HEK293 (cell line): Measurements from ENCODE around the gene CDT1.

Experiments used
- GLIS1 ChIP-seq: fragments of 450-650 bp; formaldehyde crosslinking; IDR thresholded peaks from 2 replicates; pipeline ENCODE4 v1.5.1; 2016; ENCODE audit warnings: missing biosample characterization, missing genetic modification characterization
- INSM2 ChIP-seq: fragments of 450-650 bp; formaldehyde crosslinking; IDR thresholded peaks from 2 replicates; pipeline ENCODE4 v1.5.1; 2016; ENCODE audit warnings: missing biosample characterization, missing genetic modification characterization
- KLF10 ChIP-seq: fragments of 450-650 bp; IDR thresholded peaks from 2 replicates; pipeline ENCODE4 v1.5.1; 2018; ENCODE audit warnings: missing biosample characterization, mild to moderate bottlenecking, missing genetic modification characterization
- MYNN ChIP-seq: fragments of 450-650 bp; formaldehyde crosslinking; IDR thresholded peaks from 2 replicates; pipeline ENCODE4 v1.5.1; 2016; ENCODE audit warnings: missing biosample characterization, missing genetic modification characterization, borderline replicate concordance
- OSR2 ChIP-seq: fragments of 450-650 bp; formaldehyde crosslinking; IDR thresholded peaks from 2 replicates; pipeline ENCODE4 v1.5.1; 2016; ENCODE audit warnings: missing biosample characterization, missing genetic modification characterization
- PATZ1 ChIP-seq: fragments of 450-650 bp; formaldehyde crosslinking; IDR thresholded peaks from 2 replicates; pipeline ENCODE4 v1.5.1; 2016; ENCODE audit warnings: missing biosample characterization, missing genetic modification characterization
- SCRT2 ChIP-seq: fragments of 450-650 bp; formaldehyde crosslinking; IDR thresholded peaks from 2 replicates; pipeline ENCODE4 v1.5.1; 2016; ENCODE audit warnings: missing biosample characterization, missing genetic modification characterization
- SP2 ChIP-seq: fragments of 450-650 bp; formaldehyde crosslinking; IDR thresholded peaks from 2 replicates; pipeline ENCODE4 v1.5.1; 2016; ENCODE audit warnings: missing biosample characterization, missing genetic modification characterization
- SP3 ChIP-seq: fragments of 450-650 bp; formaldehyde crosslinking; IDR thresholded peaks from 2 replicates; pipeline ENCODE4 v1.5.1; 2016; ENCODE audit warnings: missing biosample characterization, missing genetic modification characterization
- WT1 ChIP-seq: fragments of 450-650 bp; formaldehyde crosslinking; IDR thresholded peaks from 2 replicates; pipeline ENCODE4 v1.5.1; 2016; ENCODE audit warnings: missing biosample characterization, missing genetic modification characterization
- ZBTB17 ChIP-seq: fragments of 450-650 bp; formaldehyde crosslinking; IDR thresholded peaks from 2 replicates; pipeline ENCODE4 v1.5.1; 2016; ENCODE audit warnings: missing biosample characterization, missing genetic modification characterization
- ZBTB48 ChIP-seq: fragments of 450-650 bp; formaldehyde crosslinking; IDR thresholded peaks from 2 replicates; pipeline ENCODE4 v1.5.1; 2016; ENCODE audit warnings: missing biosample characterization, missing genetic modification characterization
- ZNF114 ChIP-seq: fragments of 450-650 bp; formaldehyde crosslinking; IDR thresholded peaks from 2 replicates; pipeline ENCODE4 v1.5.0; 2017; ENCODE audit warnings: missing biosample characterization, missing genetic modification characterization
- ZNF175 ChIP-seq: fragments of 450-650 bp; formaldehyde crosslinking; IDR thresholded peaks from 2 replicates; pipeline ENCODE4 v1.5.1; 2016; ENCODE audit warnings: missing biosample characterization, missing genetic modification characterization
- ZNF184 ChIP-seq: fragments of 450-650 bp; IDR thresholded peaks from 2 replicates; pipeline ENCODE4 v1.5.1; 2018; ENCODE audit warnings: missing biosample characterization, mild to moderate bottlenecking, missing genetic modification characterization
- ZNF214 ChIP-seq: fragments of 450-650 bp; formaldehyde crosslinking; IDR thresholded peaks from 2 replicates; pipeline ENCODE4 v1.5.1; 2017; ENCODE audit warnings: missing biosample characterization, mild to moderate bottlenecking, missing genetic modification characterization, borderline replicate concordance
- ZNF223 ChIP-seq: fragments of 450-650 bp; formaldehyde crosslinking; IDR thresholded peaks from 2 replicates; pipeline ENCODE4 v1.5.1; 2016; ENCODE audit warnings: missing biosample characterization, missing genetic modification characterization
- ZNF266 ChIP-seq: fragments of 450-650 bp; formaldehyde crosslinking; IDR thresholded peaks from 2 replicates; pipeline ENCODE4 v1.5.1; 2016; ENCODE audit warnings: missing biosample characterization, missing genetic modification characterization, low read depth
- ZNF274 ChIP-seq, 2 experiments: fragments of 200-500 bp in 1 of 2; fragments of 450-650 bp in 1 of 2; sonication (Bioruptor generic) in 1 of 2; formaldehyde crosslinking in 1 of 2; IDR thresholded peaks; 2 replicates each; pipeline versions ENCODE4 v1.5.1 to v1.6.1; 2014 to 2016; ENCODE audit warnings: borderline replicate concordance in 1 of 2, inconsistent platforms in 1 of 2, low read length in 1 of 2, missing biosample characterization in 1 of 2, missing genetic modification characterization in 1 of 2
- ZNF280C ChIP-seq: fragments of 450-650 bp; formaldehyde crosslinking; IDR thresholded peaks from 2 replicates; pipeline ENCODE4 v1.5.1; 2016; ENCODE audit warnings: missing biosample characterization, missing genetic modification characterization
- ZNF37A ChIP-seq: fragments of 450-650 bp; IDR thresholded peaks from 2 replicates; pipeline ENCODE4 v1.5.1; 2018; ENCODE audit warnings: missing biosample characterization, missing genetic modification characterization
- ZNF426 ChIP-seq: fragments of 450-650 bp; formaldehyde crosslinking; IDR thresholded peaks from 2 replicates; pipeline ENCODE4 v1.5.1; 2017; ENCODE audit warnings: missing biosample characterization, missing genetic modification characterization, mild to moderate bottlenecking, inconsistent platforms, moderate library complexity
- ZNF530 ChIP-seq: fragments of 450-650 bp; formaldehyde crosslinking; IDR thresholded peaks from 2 replicates; pipeline ENCODE4 v1.5.1; 2016; ENCODE audit warnings: low read depth, missing biosample characterization, missing genetic modification characterization
- ZNF548 ChIP-seq: fragments of 450-650 bp; formaldehyde crosslinking; IDR thresholded peaks from 2 replicates; pipeline ENCODE4 v1.5.1; 2016; ENCODE audit warnings: missing biosample characterization, missing genetic modification characterization
- ZNF621 ChIP-seq: fragments of 450-650 bp; formaldehyde crosslinking; IDR thresholded peaks from 2 replicates; pipeline ENCODE4 v1.5.1; 2017; ENCODE audit warnings: missing biosample characterization, missing genetic modification characterization
- ZNF623 ChIP-seq: fragments of 450-650 bp; formaldehyde crosslinking; IDR thresholded peaks from 2 replicates; pipeline ENCODE4 v1.5.1; 2016; ENCODE audit warnings: missing biosample characterization, missing genetic modification characterization
- ZNF639 ChIP-seq: fragments of 450-650 bp; formaldehyde crosslinking; IDR thresholded peaks from 2 replicates; pipeline ENCODE4 v1.5.1; 2016; ENCODE audit warnings: missing biosample characterization, missing genetic modification characterization
- ZNF692 ChIP-seq: fragments of 450-650 bp; formaldehyde crosslinking; IDR thresholded peaks from 2 replicates; pipeline ENCODE4 v1.5.1; 2016; ENCODE audit warnings: missing biosample characterization, missing genetic modification characterization
- ZNF777 ChIP-seq: fragments of 450-650 bp; formaldehyde crosslinking; IDR thresholded peaks from 2 replicates; pipeline ENCODE4 v1.5.1; 2017; ENCODE audit warnings: missing biosample characterization, missing genetic modification characterization, borderline replicate concordance
- ZSCAN23 ChIP-seq: fragments of 450-650 bp; formaldehyde crosslinking; IDR thresholded peaks from 2 replicates; pipeline ENCODE4 v1.5.1; 2016; ENCODE audit warnings: missing biosample characterization, missing genetic modification characterization

The CDT1 gene

GRCh38 chr16:88772871-88773811 is 30.4 kb upstream of the CDT1 start (continued):
- TF ChIP-seq INSM2 (tag by site-specific recombination) (no peak), ZNF639 (no peak), OSR2 (tag by site-specific recombination) (peak; percentile 97), MYNN (tag by site-specific recombination) (no peak), ZNF223 (tag by site-specific recombination) (no peak), GLIS1 (tag by site-specific recombination) (peak; percentile 93), KLF10 (tag by site-specific recombination) (no peak), ZNF530 (tag by site-specific recombination) (no peak), ZNF548 (no peak), ZBTB17 (tag by site-specific recombination) (peak; percentile 42; the same call in 1 of the 2 replicates), ZNF623 (tag by site-specific recombination) (no peak), ZNF274 (IDR thresholded peaks at IDR 0.05; ENCODE audit: low read length) (no peak), ZNF274 (tag by site-specific recombination; IDR thresholded peaks at IDR 0.05; ENCODE audit: borderline replicate concordance) (no peak), ZNF114 (no peak), ZNF266 (tag by site-specific recombination) (no peak), ZNF175 (tag by site-specific recombination) (no peak), ZNF692 (tag by site-specific recombination) (no peak), ZNF184 (tag by site-specific recombination) (no peak), ZNF280C (no peak), ZBTB48 (tag by site-specific recombination) (no peak), ZNF777 (tag by site-specific recombination) (no peak), SP2 (tag by site-specific recombination) (no peak; the same call in 1 of the 2 replicates), WT1 (0 out of 2 replicates have a peak, but pooled peaks have one; percentile 34), PATZ1 (tag by site-specific recombination) (peak; percentile 85; the same call in 1 of the 2 replicates), ZNF621 (tag by site-specific recombination) (no peak), SCRT2 (tag by site-specific recombination) (no peak), ZSCAN23 (tag by site-specific recombination) (no peak), ZNF37A (tag by site-specific recombination) (no peak), SP3 (tag by site-specific recombination) (no peak), ZNF426 (tag by site-specific recombination) (no peak), ZNF214 (tag by site-specific recombination) (no peak)
